Measurements from ENCODE around the gene DMRT3. TPM values are rescaled to one million over a fixed set of nuclear protein-coding genes. Genes with fewer than 3 reads are reported as not detected.

DMRT3 gene
- total RNA-seq, 2 donors from 2014 or later = not detected

DNA sequence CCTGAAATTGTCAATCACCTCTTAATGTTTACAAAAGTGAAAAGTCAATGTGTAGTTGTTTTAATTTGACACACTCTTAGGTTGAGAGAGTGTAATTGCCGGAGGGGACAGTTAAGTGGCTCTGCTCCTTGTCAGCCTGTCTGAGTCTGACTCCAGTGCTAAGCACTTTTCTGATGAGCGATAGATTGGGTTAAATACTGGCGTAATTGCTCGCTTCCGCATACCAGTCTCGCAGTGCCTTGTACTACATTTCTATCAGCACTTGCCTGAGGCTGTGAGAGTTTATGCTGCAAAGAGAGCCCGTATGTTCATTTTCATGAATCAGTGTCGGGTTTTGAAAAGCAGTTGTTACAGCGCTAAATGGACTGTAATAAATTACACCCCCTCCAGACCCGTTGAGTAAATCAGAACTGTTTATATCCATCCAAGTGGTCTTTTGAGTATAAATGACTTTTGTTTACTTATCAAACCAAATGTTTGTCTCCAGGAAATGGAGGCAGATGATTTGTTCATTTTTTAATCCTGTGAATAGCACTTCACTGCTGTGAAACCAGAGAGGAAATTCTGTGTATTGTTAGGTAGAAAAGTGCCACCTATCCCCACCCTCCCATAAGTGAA lies 41.0 kb upstream of the DMRT3 start:
- Histone ChIP-seq H3K4me3 (no peak overlapping the region), H3K36me3 (no peaks in the 10 kb centered on the region), H3K27me3 (no peaks in the 10 kb centered on the region), H3K4me1 (no peaks in the 10 kb centered on the region), H3K27ac (no peak overlapping the region), H3K9me3 (peaks cover 0 to 22% of the 10 kb centered on the region in 2 donors)
- TF ChIP-seq, protein P1, sequence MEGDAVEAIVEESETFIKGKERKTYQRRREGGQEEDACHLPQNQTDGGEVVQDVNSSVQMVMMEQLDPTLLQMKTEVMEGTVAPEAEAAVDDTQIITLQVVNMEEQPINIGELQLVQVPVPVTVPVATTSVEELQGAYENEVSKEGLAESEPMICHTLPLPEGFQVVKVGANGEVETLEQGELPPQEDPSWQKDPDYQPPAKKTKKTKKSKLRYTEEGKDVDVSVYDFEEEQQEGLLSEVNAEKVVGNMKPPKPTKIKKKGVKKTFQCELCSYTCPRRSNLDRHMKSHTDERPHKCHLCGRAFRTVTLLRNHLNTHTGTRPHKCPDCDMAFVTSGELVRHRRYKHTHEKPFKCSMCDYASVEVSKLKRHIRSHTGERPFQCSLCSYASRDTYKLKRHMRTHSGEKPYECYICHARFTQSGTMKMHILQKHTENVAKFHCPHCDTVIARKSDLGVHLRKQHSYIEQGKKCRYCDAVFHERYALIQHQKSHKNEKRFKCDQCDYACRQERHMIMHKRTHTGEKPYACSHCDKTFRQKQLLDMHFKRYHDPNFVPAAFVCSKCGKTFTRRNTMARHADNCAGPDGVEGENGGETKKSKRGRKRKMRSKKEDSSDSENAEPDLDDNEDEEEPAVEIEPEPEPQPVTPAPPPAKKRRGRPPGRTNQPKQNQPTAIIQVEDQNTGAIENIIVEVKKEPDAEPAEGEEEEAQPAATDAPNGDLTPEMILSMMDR (IDR thresholded peaks at IDR 0.05) = no peak
- DNase-seq (ENCODE audit: low spot score) = no peak

DNA sequence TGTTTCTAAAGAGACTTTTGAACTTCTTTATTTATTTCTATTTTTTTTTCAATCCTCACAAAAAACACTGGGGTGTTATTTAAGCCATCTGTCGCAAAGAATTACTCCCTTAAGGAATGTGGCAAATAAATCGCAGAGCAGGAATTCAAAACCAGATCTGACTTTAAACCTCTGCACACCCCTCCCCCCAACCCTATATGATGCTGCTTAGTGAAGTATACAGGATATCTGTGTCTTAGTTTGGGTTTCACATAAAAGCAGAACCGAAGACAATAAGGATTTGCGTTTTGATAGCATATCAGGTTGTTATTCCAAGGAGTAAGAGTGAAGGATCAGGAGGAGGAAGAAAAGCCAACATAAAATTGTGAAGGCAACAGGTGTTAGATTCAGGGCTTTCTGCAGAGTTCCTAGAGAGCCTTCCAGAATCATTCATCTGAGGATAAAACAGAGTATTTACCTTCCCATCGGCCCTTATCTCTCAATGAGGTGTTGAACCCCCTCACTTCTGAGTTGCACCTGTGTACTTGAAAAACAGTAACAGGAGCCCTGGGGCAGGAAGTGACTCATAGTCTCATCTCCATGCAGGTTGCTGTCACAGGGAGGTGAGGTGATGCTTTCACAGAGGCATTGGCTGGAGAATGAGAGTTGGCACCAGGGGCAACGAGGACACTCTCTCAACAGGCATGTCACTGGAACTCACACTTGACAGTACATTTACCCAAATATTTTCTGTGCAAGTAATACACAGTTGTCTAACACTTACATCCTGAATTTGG lies 33.5 kb upstream of the DMRT3 start:
- DNase-seq (ENCODE audit: low spot score) = no peak
- TF ChIP-seq, protein P1 (IDR thresholded peaks at IDR 0.05) = no peak
- H3K27ac ChIP-seq = no peak overlapping the region
- H3K36me3 ChIP-seq = no peaks in the 10 kb centered on the region
- H3K9me3 ChIP-seq = peaks cover 0 to 10% of the 10 kb centered on the region in 2 donors
- no peaks in the 10 kb centered on the region for H3K27me3 ChIP-seq
- no peaks in the 10 kb centered on the region for H3K4me1 ChIP-seq
- no peak overlapping the region for H3K4me3 ChIP-seq

DNA sequence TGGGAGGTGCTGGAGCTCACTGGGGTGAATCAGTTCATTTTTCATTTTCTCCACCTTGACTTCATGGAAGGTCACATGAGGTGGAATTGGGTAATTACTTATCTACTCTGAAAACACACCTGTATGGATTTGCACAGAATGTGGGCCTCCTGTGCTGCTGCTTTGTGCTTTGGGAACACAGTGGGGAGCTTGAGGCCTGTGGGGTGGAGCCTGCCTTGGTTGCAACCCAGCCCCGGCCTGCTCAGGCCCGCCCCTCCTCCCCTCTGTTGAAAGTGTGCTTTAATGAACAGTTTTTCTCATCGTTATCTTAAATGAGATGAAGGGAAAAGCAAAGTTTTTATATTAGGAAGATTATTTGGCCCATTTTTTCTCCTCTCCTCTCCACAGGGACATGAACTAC lies 28.5 kb upstream of the DMRT3 start:
- Histone ChIP-seq H3K27me3 (no peaks in the 10 kb centered on the region), H3K4me1 (no peaks in the 10 kb centered on the region), H3K36me3 (no peaks in the 10 kb centered on the region), H3K4me3 (no peak overlapping the region), H3K9me3 (peaks cover 0 to 4% of the 10 kb centered on the region in 2 donors), H3K27ac (no peak overlapping the region)
- no peak for DNase-seq (ENCODE audit: low spot score)
- TF ChIP-seq, protein P1 (IDR thresholded peaks at IDR 0.05) = no peak

DNA sequence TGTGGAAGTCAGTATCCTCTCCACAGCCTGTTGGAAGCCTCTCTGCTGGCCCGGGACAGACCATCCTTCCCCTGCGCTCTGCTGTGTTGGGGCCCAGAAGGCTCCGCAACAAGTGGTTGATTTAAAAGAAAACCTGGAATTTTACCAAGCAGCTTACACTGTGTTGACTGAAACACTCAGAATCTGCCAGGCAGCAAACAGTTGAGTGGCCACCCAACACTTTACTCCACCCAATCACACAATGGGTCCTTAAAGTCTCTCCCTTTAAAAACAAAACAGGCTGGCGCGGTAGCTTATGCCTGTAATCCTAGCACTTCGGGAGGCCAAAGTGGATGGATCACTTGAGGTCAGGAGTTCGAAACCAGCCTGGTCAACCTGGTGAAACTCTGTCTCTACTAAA lies 28.0 kb upstream of the DMRT3 start:
- no peak for DNase-seq (ENCODE audit: low spot score)
- H3K4me1 ChIP-seq = no peaks in the 10 kb centered on the region
- TF ChIP-seq, protein P1 (IDR thresholded peaks at IDR 0.05) = no peak
- no peak overlapping the region for H3K27ac ChIP-seq
- no peaks in the 10 kb centered on the region for H3K36me3 ChIP-seq
- peaks cover 0 to 4% of the 10 kb centered on the region in 2 donors for H3K9me3 ChIP-seq
- H3K4me3 ChIP-seq = no peak overlapping the region
- H3K27me3 ChIP-seq = no peaks in the 10 kb centered on the region

DNA sequence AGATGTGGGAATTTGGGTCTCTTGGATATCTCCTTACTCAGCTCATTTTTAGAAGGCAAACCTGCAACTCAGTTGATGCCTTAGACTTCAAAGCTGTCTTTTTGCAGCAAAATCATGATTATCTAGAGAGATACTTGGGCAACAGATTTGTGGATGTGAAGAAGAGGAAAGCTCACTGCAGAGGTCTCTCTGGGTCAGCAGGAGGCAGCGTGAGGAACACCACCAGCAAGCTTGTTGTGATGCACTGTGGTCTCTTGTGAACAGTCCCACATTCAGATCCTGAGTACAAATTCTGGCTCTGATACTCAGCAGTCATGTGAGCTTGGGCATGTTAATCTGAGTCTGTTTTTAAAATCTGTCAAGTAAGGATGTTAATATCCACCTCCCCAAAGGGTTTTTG lies 26.3 kb upstream of the DMRT3 start:
- no peak for DNase-seq (ENCODE audit: low spot score)
- Histone ChIP-seq H3K27me3 (no peaks in the 10 kb centered on the region), H3K4me3 (no peak overlapping the region), H3K36me3 (no peaks in the 10 kb centered on the region), H3K9me3 (peaks cover 0 to 4% of the 10 kb centered on the region in 2 donors), H3K4me1 (no peaks in the 10 kb centered on the region), H3K27ac (no peak overlapping the region)
- TF ChIP-seq, protein P1 (IDR thresholded peaks at IDR 0.05) = no peak
